HUDEP-2 (cell line): ENCODE measurements around the gene DHTKD1.

Source experiments
- DNase-seq, 76 experiments: peaks; one replicate each; lab custom pipeline; 2025; ENCODE audit not compliant: unreplicated experiment in 76 of 76; lab: John Stamatoyannopoulos, UW

The DHTKD1 gene, protein sequence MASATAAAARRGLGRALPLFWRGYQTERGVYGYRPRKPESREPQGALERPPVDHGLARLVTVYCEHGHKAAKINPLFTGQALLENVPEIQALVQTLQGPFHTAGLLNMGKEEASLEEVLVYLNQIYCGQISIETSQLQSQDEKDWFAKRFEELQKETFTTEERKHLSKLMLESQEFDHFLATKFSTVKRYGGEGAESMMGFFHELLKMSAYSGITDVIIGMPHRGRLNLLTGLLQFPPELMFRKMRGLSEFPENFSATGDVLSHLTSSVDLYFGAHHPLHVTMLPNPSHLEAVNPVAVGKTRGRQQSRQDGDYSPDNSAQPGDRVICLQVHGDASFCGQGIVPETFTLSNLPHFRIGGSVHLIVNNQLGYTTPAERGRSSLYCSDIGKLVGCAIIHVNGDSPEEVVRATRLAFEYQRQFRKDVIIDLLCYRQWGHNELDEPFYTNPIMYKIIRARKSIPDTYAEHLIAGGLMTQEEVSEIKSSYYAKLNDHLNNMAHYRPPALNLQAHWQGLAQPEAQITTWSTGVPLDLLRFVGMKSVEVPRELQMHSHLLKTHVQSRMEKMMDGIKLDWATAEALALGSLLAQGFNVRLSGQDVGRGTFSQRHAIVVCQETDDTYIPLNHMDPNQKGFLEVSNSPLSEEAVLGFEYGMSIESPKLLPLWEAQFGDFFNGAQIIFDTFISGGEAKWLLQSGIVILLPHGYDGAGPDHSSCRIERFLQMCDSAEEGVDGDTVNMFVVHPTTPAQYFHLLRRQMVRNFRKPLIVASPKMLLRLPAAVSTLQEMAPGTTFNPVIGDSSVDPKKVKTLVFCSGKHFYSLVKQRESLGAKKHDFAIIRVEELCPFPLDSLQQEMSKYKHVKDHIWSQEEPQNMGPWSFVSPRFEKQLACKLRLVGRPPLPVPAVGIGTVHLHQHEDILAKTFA

DNA sequence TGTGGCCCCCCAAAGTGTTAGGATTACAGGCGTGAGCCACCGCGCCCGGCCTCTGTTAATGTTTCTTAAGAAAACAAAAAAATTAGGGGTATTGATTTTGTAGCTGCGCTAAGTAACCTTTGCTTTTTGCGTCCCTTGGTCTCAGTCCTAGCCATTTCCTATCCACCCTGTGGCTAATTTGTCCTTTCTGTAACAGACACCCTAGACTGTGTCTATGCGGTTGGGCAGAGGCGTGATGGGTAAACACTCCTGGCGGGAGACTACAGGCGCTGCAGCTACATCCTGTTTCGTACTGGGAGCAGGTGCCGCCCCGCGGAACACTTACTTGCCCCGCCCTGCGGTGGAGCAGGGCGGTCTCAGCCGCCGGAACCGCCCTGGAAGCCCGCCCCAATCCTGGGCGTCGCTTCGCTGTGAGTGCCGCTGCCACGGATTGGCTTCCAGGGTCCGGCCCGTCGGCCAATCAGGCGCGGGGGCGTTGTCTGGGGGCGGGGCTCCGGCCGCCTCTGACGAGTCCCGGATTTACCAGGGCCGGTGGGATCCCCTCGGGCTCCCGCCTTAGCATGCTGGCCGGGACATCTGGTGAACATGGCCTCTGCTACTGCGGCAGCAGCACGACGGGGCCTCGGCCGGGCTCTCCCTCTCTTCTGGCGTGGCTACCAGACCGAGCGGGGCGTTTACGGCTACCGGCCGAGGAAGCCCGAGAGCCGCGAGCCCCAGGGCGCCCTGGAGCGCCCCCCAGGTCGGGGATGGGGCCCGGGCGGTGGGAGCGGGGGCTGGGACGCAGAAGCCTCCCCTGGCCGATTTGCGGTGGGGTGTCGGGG, at the start of gene DHTKD1:
Gene DHTKD1 (plus strand): TSS at position 506 of the 821 bp plus-strand sequence. CDS start 80 bp downstream, at position 586.
- DNase-seq: peak in 75 of 76 experiments; percentile 45 to 99 (median 97)

DNA sequence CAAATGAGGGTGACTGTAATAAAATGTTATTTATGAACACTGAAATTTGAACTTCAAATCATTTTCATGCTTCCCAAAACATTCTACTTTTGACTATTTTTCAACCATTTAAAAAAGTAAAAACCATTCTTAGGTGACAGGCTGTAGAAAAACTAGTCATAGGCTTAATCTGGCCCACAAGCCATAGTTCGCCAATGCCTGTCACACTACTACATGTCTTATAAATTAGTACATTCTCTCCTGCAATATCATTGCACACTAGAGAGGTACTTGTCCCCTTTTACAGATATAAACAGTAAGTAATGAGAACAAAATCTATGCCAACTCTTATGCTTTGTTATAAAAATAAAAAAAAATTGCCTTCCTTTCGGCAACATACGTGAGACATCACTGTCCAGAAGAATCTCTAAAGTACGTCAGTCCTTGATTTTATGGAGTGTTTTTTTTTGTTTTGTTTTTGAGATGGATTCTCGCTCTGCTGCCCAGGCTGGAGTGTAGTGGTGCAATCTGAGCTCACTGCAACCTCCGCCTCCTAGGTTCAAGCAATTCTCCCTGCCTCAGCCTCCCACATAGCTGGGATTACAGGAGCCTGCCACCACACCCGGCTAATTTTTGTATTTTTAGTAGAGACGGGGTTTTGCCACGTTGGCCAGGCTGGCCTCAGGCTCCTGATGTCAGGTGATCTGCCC, 49.3 kb upstream of the DHTKD1 start:
- DNase-seq: no peak

DNA sequence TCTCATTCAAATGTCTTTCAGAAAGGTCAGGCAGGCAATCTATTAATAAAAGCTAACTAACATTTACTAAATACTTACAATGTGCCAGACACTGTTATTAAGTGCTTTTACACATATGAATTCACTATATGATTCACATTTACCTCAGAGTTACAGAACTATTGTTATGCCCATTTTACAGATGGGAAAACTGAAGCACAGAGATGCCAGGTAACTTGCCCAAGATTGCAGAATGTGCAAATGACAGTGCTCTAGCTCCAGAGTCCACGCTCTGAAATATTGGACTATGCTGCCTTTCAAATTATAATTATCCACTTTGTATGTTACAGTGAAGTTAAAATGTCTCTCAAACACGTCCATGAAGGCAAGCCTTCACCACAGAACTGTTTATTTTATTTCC, 48.2 kb upstream of the DHTKD1 start:
- DNase-seq: no peak

DNA sequence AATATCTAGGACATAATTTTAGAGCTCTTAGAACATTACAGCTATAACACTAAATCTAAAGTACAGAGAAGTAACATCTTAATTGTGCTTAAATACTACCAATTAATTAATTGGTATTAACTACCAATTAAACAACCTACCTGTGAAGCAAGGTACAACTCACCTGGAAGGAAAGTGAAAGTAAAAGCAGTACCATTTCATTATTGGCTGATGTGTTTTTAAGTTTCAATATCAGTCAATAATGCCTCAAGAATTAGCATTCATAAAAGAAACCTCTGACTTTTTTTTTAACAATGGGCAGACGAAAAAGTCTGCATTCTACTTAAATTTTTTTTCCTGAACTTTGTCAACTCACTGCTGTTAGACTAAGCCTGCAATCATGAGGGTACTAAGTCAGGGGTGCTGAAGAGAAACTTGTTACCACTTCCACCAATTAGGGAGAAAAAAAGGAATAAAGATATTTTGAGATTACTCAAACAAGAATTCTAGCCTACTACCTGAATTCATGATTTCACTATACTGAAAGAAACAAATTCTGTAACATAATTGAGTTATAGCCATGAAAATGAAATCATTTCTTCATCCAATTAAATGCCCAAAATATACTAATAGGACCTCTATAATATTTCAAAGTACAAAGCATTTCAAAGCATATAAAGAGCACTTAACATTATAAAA, 46.0 kb upstream of the DHTKD1 start:
- no peak for DNase-seq

DNA sequence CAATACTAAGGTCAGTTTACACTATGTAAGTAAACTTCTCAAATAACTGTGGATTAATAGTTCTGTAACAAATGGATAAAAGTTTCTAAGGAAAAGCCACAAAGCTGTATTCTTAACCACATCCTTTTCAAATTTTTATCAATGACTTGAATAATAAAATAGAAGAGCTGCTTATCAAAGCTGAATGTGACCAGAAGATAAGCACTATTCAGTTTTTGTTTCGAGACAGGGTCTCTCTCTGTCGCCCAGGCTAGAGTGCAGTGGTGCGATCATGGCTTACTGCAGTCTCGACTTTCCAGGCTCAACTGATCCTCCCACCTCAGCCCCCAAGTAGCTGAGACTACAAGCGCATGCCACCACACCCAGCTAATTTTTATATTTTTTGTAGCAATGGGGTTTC, 43.2 kb upstream of the DHTKD1 start:
- DNase-seq: peak in 20 of 76 experiments; percentile 1 to 50 (median 14)

DNA sequence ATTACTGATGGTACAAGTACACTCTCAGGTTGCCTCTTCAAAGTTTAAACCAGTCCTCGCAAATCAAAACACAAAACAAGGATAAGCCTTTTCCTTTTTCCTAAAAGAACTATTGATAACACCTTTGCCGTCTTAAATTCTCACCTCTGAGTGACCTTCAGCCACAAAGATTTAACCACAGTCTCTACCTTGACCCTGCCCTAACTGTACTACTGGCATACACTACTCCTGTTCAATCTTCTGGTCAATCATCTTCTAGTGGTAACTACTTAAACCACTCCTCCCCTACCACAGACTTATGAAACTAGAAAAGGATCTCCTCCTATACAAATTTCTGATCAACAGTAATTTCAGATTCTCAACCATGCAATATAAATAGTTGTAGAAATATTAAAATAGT, 41.2 kb upstream of the DHTKD1 start:
- DNase-seq: no peak

DNA sequence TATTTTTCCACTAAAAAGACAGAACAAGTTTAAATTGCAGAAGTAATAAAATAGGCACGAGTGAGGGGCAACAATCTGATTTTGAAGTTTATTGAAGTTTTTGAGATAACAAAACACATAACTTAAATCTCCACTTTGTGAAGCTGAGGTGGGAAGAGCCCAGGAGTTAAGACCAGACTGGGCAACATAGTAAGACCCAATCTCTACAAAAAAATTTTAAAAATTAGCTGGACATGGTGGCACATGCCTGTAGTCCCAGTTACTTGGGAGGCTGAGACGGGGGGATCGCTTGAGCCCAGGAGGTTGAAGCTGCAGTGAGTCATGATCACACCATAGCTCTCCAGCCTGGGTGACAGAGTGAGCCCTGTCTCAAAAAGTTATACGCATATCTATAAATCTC, 37.4 kb upstream of the DHTKD1 start:
- DNase-seq: no peak

DNA sequence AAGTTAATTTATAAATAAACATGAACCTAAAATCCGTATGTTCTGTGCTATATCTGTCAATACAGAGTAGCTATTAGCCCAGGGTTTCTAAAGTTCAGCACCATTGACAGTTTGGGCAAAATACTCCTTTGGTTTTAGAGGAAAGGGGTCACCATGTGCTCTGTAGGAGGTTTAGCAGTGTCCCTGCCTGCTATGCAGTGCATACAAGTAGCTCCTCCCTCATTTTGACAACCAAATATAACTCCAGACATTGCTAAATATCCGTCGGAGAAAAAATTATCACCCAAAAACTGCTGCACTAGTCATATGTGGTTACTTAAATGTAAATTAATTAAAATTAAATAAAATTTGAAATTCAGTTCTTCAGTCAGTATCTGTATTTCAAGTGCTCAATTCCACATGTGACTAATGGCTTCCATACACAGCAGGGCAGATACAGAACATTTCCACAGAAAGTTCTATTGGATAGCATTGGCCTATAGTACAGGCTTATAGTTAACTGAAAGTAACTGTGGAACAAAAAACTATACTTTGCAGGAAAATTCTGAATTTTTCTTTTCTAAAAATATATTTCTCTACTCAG, 32.6 kb upstream of the DHTKD1 start:
- DNase-seq: peak in 1 of 76 experiments; percentile 4

DNA sequence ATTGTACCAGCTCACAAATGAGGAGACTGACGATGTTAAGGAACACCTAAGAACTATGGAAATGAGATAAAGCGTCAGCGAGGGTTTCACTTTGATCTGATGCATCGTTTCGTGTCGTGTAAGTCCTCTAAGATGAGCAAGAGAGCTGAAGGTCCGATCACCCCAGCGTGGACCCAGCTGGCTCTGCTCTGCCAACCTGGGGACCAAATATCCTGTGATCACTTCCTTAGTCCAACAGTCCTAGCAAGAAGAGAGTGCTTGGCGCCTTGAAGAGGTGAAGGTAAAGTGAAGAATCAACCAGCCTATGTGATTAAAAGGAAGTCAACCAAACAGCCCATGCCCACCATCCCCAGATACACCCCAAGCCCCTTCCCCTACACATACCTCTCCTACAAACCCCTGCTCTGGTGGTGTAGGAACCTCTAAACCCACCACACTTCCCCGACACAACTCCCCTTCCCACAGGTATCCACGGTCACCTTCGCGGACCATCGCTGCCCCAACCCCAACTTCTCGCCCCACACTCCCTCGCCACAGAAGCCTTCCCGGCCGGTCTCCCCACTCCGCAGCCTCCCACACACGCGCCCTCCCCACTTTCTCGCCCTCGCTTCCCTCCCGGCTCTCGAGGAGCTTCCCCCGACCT, 26.9 kb upstream of the DHTKD1 start:
- peak in 41 of 76 experiments; percentile 5 to 48 (median 20) for DNase-seq

DNA sequence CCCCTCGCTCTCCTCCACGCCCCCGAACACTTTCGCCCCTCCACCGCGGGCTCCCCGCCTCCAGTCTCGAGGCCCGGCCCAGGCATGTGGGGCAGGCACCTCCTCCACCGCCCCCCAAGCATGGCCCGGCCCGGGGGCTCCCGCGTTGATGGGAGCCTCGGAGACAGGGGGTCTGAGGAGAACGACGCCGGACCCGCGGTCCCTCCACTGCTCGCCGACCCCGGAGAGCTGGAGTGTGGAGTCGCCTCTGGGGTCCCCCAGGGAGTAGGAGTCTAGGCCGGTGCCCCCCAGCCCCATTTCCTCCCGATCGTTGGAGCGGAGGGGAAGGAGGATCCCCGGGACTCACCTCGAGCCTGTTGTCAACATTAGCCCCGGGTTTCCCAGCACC, 26.4 kb upstream of the DHTKD1 start:
- DNase-seq: peak in 15 of 76 experiments; percentile 12 to 48 (median 27)

DNA sequence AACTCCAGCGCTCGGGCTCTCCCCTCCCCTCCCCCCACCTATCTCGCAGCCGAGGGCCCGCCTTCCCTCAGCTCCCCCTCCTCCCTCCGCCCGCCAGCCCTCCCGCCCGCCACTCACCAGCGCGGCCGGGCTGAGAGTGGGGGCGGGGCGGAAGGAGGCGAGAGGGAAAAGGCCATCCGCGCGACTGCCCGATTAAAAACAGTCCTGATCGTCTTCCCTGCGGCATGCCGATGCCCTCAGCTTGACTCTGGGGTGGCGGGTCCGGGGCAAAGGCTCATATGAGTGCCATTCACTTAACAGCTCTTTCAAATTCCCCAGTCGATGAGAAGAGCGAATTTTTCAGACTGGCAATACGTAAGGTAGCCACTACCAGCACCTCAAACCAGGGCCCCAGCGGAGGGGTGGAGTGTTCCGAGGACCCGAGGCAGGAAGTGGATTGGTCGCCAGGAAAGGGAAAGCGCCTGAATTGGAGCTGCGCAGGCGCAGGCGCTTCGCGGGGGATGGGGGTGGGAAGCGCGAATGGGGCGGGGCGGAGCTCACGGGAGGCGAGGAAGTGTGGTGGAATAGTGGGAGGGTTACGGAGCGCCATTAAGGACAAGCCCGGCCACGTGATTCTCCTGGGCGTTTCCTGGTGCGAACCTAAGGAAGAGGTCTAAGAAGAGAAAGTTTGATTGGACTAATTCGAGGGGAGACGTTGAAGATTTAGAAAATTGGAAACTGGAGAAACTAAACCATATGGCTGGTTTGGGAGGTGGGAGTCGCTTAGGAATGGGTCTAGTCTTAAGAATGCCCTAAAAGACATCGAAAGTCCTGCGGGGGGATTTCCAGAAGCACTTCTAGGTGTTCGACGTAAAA, 25.7 kb upstream of the DHTKD1 start, which contains the start of gene UPF2:
Gene UPF2 (minus strand): TSS at position 13 of the 855 bp plus-strand sequence. CDS start 7,386 bp downstream, outside the sequence.
- DNase-seq: peak; percentile 82 to 100 (median 97)

DNA sequence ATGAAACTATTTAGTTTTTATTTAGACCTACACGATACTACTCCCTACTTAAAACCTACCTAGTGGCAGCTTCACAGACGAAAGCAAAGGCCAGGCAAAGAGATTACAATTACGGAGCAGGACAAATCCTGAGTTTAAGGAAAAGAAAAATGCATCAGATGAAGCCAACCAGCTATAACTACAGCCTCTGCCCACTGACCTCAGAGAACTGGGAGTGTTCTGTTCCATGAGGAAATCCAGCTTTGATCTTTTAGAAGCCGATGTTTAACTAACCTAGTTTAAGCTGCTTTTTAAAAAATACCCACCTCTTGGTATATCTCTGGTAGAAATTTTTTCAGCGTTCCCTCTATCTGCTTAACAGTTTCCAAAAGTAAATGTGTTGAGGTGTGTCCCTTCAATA, 23.2 kb upstream of the DHTKD1 start:
- DNase-seq: no peak

DNA sequence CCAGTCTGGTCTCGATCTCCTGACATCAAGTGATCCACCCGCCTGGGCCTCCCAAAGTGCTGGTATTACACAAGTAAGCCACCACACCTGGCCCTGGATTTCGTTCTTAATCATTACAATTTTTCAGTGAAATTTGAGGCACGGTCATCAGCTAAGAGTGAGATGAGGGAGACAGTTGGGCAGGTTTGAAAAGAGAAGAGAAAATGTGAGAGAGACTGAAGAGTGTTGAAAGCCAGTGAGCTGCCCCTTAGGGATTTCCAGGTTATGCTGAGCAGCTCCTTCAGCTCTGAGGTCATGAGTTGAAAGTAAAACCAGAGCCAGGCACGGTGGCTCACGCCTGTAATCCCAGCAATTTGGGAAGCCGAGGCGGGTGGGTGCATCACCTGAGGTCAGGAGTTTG, 20.2 kb upstream of the DHTKD1 start:
- no peak for DNase-seq

DNA sequence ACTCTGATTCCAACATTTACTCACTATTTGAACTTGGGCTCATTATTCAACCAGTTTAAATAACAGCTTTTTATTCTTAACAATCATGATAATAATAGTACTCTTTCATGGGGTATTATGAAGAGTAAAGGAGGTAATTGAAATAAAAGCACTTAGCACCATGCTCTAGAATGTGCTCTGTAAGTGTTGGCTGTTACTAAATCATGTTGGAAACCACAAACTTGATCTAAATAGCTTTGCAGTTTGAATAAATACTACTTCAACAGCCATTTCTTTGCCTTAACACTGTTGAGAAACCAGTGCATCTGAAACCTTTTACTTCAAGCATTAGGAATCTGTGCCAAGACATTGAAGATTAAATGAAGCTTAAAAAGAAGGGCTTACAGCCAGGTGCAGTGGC, 18.2 kb upstream of the DHTKD1 start:
- no peak for DNase-seq

DNA sequence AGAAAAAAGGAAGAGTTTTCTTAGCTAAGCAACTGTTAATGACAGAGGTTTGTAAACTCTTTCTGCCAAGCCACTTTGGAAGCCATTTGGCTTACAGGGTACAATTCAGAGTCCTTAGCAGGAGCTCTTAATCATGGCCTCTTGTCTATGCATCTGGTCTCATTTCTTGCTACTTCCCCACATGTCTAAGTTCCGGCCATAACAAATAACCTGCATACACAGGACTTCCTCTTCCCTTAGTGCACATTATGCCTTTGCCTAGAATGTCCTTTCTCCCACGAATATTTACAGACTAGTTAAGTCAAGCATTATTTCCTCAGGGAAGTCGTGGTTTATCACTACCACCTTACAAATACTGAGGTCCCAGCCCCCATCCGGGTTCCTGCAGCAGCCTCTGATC, 17.5 kb upstream of the DHTKD1 start:
- DNase-seq: no peak

DNA sequence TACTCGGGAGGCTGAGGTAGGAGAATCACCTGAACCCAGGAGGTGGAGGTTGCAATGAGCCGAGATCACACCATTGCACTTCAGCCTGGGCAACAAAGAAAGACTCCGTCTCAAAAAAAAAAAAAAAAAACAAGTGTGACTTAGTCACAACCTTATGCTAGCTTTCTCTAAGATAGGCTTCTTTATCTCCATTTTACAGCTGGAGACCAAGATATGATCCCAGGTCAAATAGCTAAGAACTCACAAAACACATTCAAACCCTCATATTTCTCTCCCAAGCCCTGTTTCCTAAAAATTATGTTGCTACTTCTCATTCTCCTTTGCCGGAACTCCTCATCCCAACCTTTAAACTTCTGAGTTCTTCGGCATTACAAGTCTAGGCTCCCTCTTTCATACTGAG, 13.0 kb upstream of the DHTKD1 start:
- peak in 40 of 76 experiments; percentile 2 to 87 (median 61) for DNase-seq

DNA sequence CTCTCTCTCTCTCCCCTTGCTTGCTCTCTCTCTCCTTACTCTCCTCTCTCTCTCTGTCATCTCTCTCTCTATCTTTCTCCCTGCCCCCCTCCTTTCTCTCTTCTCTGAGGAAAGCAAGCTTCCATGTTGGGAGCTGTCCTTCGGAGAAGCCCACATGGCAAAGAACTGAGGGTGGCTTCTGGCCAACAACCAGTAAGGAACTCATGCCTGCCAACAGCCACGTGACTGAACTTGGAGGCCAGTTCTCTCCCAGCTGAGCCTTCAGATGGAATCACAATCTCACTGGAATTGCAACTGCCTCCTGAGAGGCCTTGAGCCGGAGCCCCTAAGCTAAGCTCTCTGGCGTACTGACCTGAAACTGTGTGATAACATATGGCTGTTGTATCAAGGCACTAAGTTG, 12.0 kb upstream of the DHTKD1 start:
- peak in 25 of 76 experiments; percentile 5 to 51 (median 22) for DNase-seq

DNA sequence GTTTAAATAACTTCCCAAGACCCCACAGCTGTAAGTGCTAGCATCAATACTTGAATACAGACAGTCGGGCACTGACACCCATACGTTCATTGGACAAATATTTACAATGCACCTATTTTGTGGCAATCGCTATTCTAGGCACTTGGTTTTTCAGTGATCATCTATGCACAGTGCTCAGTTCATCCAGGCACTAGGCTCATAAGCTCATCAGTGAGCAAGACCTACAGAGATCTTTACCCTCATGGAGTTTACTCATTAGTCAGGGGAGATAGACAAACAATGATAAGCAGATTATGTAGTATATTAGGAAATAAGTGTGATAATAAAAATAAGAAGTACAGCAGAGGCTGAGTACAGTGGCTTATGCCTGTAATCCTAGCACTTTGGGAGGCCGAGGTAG, 7.6 kb upstream of the DHTKD1 start:
- DNase-seq: no peak
